GDM1 (cell line): Measurements from ENCODE around the gene SSU72.
"Not testable (repeated sequence)": the region's sequence is repeated elsewhere in the genome, so short reads cannot be mapped to it uniquely, and the experiment has no call there.

Experiments
- DNase-seq: peaks from one replicate; lab custom pipeline; 2025; lab: John Stamatoyannopoulos, UW

The SSU72 gene

DNA sequence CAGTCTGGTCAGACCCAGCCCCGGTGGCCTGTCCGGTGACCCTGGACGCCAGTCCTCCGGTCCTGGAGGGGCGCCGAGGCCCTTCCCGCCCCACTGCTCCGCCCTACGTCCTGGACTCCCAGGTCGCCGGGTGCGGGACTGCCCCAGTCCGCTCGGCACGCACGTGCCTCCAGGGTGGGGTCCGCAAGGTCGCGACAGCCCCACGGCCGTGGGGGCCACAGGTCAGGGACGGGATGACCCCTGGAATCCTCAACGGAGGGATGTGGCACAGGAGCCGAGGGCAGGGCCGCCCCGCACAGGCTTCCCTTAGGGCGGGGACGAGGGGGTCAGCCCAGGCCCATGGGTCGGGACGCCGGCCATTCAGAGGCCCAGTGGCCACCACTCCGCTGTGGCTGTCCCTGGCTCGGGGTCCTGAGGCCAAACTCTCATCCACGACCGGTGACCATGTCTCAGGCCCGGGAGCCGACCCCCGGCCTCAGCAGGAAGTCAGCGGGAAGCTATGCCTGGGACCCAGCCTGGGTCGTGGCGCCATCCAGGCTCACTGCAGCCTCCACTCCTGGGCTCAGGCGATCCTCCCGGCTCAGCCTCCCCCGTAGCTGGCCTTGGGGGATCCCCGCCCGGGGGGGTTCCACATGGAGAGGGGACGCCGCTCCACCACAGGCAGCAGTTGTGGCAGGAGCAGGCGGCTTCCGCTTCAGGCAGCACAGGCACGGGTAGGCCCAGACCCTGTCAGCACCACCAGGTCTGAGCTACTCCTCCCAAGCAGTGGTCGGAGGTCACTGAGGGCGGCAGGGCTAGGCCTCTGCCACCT is 33.6 kb downstream of the SSU72 start:
- no peak for DNase-seq

DNA sequence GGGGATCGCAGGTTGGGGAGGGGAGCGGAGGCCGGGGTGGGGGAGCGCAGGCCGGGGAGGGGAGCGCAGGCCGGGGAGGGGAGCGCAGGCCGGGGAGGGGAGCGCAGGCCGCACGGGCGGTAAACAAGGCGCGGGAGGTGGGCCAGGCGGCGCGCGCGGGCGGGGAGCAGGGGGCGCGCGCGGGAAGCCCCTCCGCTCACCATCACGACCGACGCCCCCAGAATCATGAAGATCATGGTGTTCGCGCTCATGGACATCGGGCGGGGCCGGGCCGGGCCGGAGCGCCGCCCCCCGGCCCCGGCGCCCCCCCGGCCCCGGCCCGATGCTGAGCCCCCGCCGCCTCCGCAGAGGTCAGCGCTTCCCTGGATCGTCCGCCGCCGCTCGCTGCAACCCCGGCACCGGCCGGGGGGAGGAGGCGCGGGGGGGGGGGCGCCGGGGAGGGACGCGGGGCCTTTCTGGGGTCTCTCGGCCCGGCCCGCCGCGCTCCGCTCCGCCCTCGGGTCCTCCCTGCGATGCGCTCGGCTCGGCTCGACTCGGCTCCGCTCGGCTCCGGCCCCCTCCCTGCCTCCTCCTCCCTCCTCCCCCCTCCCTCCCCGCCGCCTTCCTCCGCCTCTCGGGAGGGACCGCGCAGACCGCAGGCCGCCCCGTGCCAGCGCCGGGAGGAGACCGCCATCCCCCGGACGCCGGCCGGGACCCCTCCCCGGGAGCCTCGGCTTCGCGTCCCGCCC is 34.4 kb downstream of the SSU72 start, which contains the start of gene TMEM240:
TSS of gene TMEM240 (minus strand) at position 535 of the 728 bp plus-strand sequence. CDS start at position 257, 278 bp downstream.
- DNase-seq, result no peak

DNA sequence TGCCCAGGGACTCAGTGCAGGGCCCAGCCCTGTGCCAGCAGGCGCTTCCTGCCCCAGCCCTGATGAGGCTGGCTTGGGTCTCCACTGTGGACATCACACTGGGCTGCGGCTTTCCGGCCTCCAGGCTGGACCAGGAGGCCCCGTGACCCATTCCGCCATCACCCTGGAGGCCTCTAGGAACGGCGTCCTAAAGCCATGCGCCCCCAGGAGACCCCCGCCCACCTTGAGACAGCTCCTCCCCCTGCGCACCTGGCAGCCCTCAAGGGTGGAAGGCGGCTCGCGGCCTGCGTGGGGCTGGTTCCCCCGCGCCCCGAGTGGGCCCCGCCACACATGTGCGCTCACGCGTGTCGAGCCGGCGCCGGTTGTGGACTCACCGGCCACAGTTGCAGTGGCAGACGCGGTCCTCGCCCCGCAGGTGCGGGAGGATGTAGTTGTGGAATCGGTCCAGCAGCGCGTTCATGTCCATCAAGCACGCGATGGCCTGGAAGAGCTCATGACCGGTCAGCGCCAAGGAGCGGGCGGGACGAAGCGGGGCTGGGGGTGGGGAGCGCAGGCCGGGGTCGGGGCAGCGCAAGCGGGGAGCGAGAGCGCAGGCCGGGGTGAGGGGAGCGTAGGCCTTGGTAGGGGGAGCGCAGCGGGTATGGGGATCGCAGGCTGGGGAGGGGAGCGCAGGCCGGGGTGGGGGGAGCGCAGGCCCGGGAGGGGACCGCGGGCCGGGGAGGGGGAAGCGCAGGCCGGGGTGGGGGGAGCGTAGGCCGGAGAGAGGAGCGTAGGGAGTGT is 35.2 kb downstream of the SSU72 start:
- DNase-seq, result no peak

DNA sequence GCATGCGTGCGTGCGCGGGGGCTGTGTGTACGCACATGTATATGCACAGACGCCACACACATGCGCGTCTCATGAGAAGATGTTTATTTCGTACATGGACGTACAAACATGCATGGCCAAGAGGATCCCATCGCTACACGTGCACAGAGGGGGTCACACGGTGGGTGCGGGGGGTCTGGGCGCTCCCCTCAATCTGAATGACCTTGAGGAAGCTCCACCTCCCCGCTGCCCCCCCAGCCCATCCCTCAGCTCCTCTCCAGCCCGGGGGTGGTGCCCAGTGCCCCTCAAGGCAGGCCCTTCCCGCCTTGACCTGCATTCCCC is 35.7 kb downstream of the SSU72 start:
- DNase-seq, result no peak

DNA sequence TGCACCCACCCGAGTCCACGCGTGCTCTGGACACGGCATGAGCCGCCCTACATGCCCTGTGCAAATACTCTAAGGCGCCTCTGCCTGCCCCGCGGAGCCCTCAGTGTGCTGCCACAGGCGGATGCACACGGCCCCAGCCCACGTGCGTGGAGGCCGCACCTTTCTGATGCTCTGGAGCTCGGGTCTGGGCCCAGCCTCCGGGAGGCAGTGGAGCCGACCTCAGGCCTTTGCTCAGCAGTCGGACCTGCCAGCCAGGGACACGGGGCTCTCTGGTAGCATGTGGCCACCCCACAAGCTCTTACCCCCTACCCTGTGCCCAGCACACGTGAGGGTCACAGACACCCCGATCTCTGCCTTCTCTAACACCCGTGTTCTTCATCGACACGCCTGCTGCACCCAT is 36.3 kb downstream of the SSU72 start:
- no peak for DNase-seq

DNA sequence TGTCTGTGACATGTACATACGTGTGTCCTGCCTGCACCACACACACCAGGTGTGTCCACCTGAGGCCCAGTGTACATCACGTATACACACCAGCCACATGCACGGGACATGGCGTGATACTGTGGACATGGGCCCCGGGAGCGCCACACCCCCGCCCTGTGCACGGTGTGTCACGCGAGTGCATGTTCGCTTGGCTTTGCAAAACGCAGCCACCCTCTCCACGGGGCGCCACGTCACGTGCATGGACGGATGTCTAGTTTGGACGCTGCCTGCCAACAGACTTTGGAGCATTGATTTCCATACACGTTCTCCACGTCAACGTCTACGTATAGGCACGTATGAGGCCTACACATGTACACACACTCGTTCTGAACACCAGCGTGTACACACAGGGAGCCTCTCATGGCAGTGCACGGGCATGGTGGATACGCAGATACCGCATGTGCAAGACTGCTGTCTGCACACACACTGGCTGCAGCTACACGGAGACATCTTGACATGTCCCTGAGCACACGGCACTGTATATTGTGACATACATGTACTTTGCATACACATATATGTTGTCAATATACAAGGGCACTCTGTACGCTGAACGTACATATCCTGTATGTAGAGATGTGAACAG is 36.9 kb downstream of the SSU72 start:
- DNase-seq, result no peak

DNA sequence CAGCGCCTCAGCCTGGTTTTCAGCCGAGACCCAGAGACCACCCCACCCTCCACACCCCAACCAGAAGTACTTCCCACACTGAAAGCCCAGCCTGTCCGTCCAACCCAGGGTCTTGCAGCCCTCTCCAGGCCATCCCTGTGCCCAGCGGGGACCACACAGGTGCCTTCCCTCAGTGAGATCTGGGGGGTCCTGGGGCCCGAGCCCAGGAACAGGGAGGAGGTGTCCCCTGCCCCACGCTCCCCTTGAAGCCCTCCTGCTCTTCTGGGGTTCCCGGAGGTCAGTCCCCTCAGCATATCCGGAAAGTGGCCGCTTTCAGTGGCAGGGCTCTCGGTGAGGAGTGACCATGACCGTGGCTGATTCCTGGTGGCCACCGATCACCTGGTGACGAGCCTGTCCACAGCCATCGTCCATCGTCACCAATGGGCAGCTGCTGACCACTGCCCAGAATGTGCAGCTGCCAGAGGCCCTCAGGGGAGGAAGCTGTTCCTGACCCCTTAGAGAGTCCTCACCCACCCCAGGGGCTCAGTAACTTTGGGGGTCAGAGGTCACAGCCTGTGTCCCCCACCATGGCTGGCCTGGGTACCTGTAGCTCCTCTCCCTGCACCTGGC is 37.6 kb downstream of the SSU72 start:
- no peak for DNase-seq

DNA sequence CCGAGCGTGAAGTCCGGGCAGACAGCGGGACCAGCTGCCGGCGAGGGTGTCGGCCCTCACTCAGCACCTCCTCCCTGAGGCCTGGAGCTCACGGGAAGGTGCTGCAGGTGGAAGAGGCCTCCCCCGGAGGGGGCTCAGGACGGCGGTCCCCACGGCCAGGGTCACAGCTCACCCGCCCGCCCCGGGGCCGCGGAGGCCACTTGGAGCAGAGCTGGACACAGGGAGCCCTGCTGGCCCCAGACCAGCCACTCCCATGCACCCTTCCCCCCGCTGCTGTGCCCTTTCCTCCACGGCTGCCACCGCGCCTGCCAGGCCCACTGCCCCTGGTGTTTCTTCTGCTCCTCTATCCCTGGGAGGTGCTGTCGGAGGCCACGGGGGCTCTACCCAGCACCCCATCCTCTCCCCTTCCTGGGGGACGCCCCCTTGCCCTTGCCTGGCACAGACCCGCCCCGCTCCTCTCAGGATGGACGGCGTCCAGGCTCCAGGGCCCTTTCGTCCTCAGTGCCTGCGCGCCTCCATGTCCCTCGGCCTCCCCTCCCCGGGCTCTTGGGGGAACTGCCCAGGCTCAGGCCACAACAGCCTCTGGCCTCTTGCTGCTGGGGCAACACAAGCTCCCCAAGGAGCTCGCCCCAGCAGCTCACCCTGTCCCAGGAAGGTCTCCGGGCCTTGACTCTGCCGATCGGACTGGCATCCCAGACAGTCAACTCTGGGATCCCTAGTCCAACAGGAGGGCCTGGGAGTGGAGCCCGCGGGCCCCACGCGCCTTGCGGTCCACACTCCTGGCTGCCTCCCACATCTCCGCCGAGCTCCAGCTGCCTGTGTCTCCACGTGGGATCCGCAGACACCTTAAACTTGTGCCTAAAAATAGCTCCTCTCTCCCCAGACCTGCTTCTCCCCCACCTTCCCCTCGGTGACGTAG is 38.4 kb downstream of the SSU72 start:
- DNase-seq, result no peak

DNA sequence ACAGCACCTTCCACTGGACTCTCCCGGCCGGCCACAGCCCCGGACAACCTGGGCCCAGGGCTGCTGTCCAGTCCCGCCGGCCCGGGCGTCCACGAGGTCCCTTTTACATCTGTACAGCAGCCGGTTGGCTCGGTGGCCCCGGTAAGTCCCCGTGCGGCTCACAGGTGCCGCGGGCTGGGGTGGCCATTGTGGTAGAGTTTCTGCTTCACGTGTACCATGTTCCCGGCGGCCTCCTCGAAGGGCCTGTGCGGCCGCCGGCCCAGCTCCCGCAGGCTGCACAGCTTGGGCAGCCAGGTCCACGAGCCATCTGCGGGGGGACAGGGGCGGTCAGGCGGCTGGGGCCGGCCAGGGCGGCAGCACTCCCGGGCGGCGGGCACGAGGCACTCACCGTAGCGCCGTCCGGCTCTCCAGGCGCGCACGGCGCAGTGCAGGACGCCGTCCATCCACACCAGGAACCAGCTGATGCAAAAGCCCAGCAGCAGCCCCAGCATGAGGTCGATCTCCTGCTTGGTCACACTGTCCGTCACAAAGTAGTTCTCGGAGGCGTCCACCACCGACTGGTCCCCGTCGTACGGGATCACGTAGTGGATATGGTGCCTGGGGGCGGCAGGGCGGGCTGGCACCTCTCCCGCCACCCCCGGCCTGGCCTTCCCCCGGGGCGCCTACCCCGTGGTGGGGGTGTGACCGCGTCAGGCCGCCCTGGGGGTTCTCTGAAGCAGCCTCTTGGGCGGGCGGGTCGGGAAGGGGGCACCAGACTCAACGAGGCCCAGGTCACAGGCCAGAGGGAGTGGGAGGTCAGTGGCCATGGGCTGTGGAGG is 39.3 kb downstream of the SSU72 start:
- no peak for DNase-seq

DNA sequence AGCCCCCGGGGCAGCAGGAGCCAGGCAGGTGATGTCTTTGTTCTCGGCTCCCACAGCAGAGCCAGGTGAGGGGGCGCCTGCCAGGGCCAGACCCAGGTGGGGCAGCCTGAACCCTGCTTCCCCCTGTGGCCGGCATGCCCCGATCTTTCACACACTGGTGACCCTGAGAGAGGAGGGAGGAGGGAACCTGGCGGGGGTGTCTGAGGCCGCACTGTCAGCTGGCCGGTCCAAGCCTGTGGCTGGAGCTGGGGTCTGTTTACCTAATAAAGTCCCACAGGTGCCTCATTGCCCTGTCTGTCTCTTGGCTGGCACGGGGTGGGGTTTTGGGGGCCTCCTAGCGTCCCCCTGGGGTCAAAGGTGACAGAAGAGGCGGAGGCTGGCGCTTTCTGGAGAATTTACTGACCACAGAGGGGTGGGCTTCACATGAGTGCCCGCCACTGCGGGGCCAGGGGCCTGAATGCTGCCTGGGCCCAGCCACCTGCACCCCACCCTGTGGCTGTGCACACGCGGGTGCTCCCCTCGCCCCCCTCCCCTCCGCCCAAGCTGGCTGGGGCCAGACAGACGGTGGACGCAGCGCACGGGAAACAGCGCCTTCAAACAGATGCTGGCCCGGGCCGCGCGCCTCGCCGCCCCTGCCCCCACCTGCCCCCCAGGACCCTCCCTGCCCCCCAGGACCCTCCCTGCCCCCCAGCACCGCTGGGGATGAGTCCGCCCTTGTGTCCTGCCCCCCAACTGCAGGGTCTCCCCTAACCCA is 40.1 kb downstream of the SSU72 start:
- DNase-seq, result no peak

DNA sequence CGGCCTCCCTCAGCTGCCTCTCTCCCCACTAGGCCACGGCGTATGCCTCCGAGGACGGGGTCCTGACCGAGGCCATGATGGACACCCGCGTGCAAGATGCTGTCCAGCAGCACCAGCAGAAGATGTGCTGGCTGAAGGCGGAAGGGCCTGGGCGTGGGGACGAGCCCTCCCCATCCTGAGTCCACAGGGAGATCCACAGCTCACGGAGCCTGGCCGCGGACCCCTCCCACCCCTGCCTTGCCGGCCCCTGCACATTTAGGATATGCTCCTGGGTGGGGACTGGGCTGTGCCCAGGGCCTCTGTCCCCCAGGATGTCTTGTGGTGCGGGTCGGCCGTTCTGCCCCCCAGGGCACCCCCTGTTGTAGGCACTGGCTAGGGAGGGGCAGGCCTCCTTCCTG is 40.8 kb downstream of the SSU72 start:
- not testable (repeated sequence) for DNase-seq

DNA sequence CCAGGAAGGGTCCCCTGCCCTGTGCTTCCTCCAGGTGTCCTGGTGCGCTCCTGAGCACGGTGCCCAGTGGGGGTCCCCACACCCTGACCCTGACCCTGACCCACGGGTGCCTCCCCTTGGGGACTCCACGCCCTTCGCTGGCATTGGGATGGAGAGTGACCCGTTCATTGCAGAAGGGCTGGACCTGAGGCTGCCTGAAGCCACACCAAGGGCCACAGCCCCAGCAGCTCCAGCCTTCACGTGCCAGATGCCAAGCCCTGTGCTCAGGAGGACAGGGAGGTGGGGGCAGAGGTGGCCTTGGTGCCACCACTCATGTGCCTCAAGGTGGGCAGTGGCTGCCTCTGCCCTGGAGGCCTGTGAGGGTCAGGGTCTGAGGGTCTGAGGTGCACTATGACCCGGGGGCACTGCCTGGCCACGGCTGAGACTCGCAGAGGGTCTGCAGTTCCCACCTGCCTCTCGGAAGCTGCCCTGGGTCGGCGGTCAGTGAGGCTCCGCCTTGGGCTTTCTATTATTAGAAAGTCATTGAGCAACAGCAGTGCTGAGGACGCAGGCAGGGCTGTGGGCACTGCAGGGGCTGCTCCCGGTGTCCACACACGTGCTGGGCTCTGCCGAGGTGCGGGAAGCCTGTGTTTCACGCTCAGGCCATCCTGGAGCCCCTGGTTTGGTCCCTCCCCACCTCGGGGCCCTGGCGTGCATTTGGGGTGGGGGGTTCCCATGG is 41.3 kb downstream of the SSU72 start:
- DNase-seq, result not testable (repeated sequence)

DNA sequence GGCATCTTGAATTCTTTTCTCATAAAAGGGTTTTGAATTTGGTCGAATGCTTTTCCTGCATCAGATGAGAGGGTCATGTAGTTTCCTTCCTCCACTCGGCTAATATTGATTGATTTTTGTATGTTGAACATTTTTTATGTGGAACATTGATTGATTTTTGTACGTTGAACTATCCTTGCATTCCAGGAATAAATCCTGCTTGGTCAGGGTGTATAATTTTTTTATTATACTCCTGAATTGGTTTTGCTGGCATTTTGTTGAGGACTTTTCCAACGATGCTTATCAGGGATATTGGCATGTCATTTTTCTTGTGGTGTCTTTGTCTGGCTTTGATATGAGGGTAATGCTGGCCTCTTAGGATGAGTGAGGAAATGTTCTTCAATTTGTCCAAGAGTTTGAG is 42.7 kb downstream of the SSU72 start:
- no peak for DNase-seq

DNA sequence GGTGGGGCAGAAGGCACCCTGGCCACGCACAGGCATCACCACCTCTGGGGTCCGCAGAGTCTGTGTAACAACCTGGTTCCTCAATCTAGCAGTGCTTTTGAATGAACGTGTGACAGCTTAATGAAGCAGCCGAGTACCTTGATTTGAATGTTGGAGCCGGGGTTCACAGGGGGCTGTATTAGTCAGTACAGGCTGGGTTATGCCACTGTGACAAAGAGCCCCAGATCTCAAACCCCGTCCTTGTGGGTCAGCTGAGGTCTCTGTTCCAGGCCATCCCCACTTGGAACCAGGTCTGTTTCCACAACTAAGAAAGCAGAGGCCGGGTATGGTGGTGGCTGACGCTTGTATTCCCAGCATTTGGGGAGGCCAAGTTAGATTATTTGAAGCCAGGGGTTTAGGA is 44.7 kb downstream of the SSU72 start:
- DNase-seq, result no peak

DNA sequence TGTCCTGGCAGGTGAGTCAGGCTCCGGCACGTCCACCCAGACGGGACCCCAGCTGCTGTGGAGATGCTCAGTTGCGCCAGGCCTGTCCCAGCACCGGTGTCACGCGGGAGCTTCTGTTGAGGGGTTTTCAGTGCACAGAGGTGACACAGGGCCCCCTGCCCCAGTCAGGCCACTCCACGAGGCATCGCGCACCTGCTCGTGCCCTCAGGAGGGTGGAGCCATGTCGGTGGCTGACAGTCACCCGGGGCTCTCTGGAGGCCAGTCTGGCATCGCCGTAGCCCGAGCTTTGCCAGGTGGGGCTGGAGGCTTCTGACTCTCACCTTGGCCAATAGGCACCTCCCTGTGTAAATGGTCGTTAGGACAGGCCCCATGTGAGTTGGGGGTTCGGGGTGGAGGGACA is 45.3 kb downstream of the SSU72 start:
- DNase-seq, result no peak

DNA sequence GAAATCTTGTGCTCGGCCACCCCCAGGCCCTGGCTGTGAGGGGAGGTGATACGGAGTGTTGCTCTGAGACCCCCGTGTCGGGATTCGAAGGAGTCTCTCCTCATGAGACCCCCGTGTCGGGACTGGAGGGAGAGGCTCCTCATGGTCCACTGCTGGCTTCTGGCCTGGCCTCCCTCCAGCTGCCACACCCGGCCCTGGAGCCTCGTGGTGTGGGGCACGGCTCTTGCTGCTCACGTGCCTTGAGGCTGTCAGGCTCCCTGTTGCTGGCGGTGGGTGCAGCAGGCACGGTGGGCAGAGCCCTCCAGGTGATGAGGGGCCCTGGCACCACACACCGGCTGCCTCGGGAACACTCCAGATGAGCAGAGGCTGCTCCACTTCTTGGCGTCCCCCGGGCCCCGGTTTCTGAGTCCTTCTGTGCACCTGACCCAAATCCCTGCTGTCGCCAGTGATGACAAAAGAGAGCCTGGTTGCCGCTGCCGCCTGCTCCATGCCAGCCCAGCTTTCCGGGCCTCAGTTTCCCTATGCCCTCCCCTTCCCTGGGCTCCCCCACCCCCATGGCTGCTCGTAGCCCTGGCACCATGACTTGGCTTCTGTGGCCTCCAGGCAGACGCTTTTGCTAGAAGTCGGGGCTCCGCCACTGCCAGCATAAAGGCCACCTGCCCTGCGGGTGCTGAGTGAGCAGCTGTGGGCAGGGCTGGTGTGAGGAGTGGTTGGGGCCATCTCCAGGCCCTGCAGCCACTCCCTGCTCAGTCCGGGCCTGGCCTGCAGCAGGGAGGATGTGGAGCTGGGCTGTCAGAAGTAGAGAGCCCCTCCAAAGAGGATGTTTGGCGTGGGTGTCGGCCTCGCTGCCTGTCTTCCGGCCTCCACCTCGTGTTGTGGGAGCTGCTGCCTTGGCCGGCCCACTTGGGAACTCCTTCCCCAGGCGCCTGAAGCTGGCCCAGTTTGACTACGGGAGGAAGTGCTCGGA is 46.1 kb downstream of the SSU72 start:
- DNase-seq, result no peak

DNA sequence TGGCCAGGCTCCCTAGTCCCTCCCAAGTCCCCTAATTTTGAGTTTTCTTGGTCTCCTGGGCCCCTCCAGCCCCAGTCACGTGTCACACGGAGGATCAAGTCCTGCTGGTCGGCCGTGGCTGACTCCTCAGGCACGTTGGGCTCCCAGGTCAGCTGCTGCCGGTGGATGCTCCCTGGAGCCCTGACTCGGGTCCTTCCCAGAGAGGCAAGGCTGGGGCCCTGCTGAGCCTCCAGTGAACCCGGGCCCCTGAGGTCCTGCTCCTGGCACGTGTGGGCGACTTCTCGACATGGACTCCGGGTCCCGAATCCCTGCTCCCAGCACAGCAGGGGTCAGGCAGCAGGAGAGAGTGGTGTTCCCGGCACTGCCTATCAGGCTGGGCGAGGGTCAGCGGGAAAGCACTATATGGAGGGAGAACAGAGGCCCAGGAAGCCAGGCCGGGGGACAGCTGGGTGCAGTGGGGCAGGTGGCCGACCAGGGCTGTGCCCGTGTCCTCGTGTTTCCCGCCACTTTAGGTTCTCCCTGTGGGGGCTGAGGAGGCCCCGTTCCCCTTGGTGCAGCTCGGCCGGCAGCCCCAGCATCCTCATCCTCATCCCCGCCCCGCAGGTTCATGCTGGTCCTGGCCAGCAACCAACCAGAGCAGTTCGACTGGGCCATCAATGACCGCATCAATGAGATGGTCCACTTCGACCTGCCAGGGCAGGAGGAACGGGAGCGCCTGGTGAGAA is 47.4 kb downstream of the SSU72 start:
- no peak for DNase-seq
